Measurements from ENCODE around the gene KCNMB4. TPM values are rescaled to one million over a fixed set of nuclear protein-coding genes. Genes with fewer than 3 reads are reported as not detected.

Gene KCNMB4
- total RNA-seq, 3 donors from 2014 or later = 0.98 to 1.5 (median 1.4) TPM

DNA sequence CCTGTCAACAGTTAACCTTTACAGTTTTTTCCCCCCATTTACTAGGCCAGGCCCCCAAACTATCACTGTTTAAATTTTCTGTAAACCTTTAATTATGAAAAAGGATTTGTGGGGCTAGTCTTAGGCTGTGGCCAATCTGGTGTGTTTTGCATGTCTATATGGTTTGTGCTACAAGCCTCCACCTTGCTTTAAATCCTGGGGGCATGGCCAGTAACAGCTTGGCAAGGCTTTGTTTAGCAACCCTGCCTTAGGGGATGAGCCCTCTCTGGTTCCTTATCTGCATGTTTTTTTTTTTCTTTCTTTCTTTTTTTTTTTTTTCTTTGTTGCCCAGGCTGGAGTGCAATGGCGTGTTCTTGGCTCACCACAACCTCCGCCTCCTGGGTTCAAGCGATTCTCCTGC is 102.7 kb downstream of the KCNMB4 start:
- Histone ChIP-seq H3K27me3 (no peaks in the 10 kb centered on the region), H3K9me3 (peaks cover 0 to 3% of the 10 kb centered on the region in 2 donors), H3K36me3 (no peaks in the 10 kb centered on the region), H3K4me3 (no peak overlapping the region), H3K4me1 (no peaks in the 10 kb centered on the region), H3K27ac (no peak overlapping the region)
- no peak for DNase-seq (ENCODE audit: low spot score in 2 of 2)
- TF ChIP-seq POLR2A (IDR thresholded peaks at IDR 0.05) (no peak), POLR2AphosphoS5 (IDR thresholded peaks at IDR 0.05) (no peak)
- TF ChIP-seq, protein P1, sequence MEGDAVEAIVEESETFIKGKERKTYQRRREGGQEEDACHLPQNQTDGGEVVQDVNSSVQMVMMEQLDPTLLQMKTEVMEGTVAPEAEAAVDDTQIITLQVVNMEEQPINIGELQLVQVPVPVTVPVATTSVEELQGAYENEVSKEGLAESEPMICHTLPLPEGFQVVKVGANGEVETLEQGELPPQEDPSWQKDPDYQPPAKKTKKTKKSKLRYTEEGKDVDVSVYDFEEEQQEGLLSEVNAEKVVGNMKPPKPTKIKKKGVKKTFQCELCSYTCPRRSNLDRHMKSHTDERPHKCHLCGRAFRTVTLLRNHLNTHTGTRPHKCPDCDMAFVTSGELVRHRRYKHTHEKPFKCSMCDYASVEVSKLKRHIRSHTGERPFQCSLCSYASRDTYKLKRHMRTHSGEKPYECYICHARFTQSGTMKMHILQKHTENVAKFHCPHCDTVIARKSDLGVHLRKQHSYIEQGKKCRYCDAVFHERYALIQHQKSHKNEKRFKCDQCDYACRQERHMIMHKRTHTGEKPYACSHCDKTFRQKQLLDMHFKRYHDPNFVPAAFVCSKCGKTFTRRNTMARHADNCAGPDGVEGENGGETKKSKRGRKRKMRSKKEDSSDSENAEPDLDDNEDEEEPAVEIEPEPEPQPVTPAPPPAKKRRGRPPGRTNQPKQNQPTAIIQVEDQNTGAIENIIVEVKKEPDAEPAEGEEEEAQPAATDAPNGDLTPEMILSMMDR (IDR thresholded peaks at IDR 0.05) = no peak
- intact Hi-C loops (cut with DNase I; ENCODE audit: low total_unique reads) = no loop called here

GRCh38 chr12:70469221-70469820 is 103.2 kb downstream of the KCNMB4 start:
- Histone ChIP-seq H3K27me3 (no peaks in the 10 kb centered on the region), H3K4me1 (no peaks in the 10 kb centered on the region), H3K9me3 (no peaks in the 10 kb centered on the region), H3K27ac (no peak overlapping the region), H3K36me3 (no peaks in the 10 kb centered on the region), H3K4me3 (no peak overlapping the region)
- intact Hi-C loops (cut with DNase I; ENCODE audit: low total_unique reads) = no loop called here
- no peak for DNase-seq (ENCODE audit: low spot score in 2 of 2)
- TF ChIP-seq, protein P1 (IDR thresholded peaks at IDR 0.05) = no peak
- no peak for TF ChIP-seq POLR2A (IDR thresholded peaks at IDR 0.05)
- TF ChIP-seq POLR2AphosphoS5 (IDR thresholded peaks at IDR 0.05) = no peak

DNA sequence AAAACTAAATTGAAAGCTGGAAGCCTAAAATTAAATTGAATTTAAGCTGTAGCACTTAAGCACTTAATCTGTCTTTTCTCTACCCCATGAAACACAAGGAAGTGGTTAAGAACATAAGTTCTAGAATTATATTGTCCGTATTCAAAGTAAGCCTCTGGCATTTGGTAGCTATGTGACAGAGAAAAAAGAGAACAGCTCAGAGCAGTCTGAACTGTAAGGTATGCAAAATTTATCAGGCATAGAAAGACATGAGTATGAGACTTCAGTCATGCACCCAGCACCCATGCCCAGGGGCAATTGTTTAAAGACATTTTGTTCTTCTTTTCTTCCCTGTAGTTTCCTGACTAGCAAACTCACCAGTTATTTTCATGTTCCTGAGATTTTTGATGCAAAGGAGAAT is 116.7 kb downstream of the KCNMB4 start:
- Histone ChIP-seq H3K27me3 (no peaks in the 10 kb centered on the region), H3K4me3 (no peak overlapping the region), H3K4me1 (no peaks in the 10 kb centered on the region), H3K27ac (no peak overlapping the region), H3K36me3 (no peaks in the 10 kb centered on the region), H3K9me3 (no peaks in the 10 kb centered on the region)
- no peak for DNase-seq (ENCODE audit: low spot score in 2 of 2)
- TF ChIP-seq POLR2A (IDR thresholded peaks at IDR 0.05) (no peak), POLR2AphosphoS5 (IDR thresholded peaks at IDR 0.05) (no peak)
- intact Hi-C loops (cut with DNase I; ENCODE audit: low total_unique reads) = no loop called here

Other genes with a start within 250 kb of the KCNMB4 start
- gene CNOT2, start 122.9 kb upstream of the KCNMB4 start, total RNA-seq = 100 to 1,000 TPM; 132 to 275 (median 191) TPM